ENCODE measurements around the gene SLC35B2.

The SLC35B2 gene

DNA sequence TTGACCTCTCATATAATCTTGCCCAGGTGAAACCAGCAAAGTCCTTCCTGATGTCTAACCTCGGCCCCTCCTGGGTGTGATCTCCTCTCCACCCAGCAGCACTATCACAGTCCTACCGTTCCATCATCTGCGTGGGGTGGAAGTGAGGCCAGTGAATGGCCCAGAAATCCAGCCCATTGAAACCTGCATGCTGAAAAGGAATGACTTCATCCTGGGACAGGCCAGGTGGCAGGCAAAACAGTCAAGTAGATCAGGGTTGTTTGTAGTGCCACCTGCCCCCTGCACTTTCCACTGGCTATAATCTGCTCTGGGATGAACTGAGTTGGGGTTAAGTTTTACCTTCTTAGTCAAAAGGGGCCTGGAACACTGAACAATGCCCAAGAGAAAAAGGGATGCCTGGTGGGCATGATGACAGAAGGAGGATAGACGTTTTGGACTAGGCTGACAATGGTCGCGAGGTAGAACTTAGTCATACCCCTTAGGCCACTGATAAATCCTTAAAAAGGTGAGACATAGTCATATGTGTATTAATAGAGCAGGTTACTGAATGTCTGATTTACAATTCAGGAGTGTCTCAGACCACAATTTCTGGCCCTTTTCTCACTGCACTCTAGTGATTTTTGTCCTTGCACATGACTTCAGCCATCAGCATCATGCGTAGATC, 18.5 kb downstream of the SLC35B2 start:
- in situ Hi-C loops (cut with HindIII; ENCODE audit: low sequenced_read_pairs): loop anchor here (25.0 kb wide), 1 partner anchor 127 kb away; no protein-coding TSS in a partner anchor

DNA sequence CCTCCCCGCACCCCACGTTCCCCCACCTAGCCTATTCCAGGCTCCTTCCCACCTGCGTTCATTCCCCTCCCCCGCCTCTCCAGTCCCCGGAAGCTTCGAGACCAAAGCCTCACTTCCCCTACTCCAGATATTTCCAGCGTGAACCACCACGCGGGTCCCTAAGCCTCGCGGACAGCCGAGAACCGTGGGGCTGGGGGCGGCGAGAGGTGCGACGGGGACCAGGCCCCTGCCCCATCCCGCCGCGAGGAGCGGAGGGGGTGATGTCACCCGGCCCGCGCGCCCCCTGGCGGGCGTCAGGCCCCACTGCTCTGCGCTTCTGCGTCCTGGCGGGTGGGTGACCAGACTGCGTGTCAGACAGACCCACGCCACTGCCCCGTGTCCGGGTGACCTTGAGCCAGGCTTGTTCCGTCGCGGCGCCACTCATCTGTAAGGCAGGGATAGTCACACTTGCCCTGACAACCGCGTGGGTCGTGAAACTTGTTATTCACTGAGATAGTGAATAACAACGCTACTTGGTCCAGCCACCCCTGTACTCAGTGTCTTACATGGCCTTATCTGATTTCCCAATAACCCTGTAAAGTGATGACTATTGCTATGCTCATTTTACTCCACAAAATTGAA, 19.4 kb downstream of the SLC35B2 start:
- in situ Hi-C loops (cut with HindIII; ENCODE audit: low sequenced_read_pairs): loop anchor here (25.0 kb wide), 1 partner anchor 126 kb away; no protein-coding TSS in a partner anchor

GRCh38 chr6:44237021-44237812, 20.1 kb downstream of the SLC35B2 start:
- in situ Hi-C loops (cut with HindIII; ENCODE audit: low sequenced_read_pairs): loop anchor here (25.0 kb wide), 1 partner anchor 125 kb away; no protein-coding TSS in a partner anchor

DNA sequence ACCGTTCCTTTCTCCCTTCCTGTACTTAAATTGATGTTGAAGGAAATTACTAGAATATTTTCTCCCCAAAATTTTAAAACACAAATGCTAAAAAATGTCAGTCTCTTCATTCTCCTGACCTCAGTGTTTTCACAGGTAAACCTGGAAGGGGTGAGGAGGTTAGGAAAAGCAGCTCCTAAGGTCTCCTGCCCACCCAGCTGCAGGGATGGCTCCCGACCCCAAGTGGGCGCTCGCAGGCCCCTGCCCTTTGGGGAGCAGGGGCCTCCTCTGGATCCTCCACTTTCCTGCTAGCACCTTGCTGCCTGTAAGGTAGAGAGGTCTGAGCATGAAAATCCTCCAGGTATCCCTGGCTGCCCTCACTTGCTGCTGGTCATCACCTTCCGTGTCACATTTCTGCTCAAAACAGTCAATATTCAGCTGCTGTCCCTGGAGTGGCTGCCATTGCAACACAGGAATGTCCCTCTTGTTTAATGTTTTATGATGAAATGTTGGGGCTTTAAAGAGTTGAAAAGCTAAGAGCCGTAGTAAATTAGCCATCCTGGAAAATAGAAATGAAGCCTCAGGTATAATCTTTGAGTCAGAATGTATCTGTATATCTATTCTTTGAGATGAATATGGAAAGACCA, 21.3 kb downstream of the SLC35B2 start:
- in situ Hi-C loops (cut with HindIII; ENCODE audit: low sequenced_read_pairs): loop anchor here (25.0 kb wide), 1 partner anchor 124 kb away; no protein-coding TSS in a partner anchor

DNA sequence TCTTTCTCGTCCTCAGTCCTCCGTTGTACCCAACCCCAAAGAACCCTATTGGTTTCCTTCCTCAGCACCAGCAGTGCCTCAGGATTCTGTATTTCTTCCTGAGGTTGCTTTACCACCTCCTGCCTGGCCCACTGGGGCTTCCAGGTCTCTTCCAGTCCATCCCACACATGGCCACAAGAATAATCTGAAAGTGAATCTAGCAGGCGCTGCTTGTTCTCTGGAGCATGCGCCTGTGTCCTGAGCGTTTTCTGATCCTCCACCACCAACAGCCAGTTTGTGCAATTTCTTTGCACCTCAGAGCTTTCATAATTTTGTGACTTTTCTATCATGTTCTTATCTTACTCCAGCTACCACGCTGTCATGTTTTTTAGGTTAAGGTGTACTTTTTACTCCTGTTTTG, 22.1 kb downstream of the SLC35B2 start:
- in situ Hi-C loops (cut with HindIII; ENCODE audit: low sequenced_read_pairs): loop anchor here (25.0 kb wide), 1 partner anchor 123 kb away; no protein-coding TSS in a partner anchor

GRCh38 chr6:44234101-44235025, 23.0 kb downstream of the SLC35B2 start:
- in situ Hi-C loops (cut with HindIII; ENCODE audit: low sequenced_read_pairs): loop anchor here (25.0 kb wide), 1 partner anchor 122 kb away; no protein-coding TSS in a partner anchor

- in situ Hi-C loops (cut with HindIII; ENCODE audit: low sequenced_read_pairs): loop anchor here (25.0 kb wide), 1 partner anchor 121 kb away; no protein-coding TSS in a partner anchor
Observed at GRCh38 chr6:44233567-44234100, 23.7 kb downstream of the SLC35B2 start.

DNA sequence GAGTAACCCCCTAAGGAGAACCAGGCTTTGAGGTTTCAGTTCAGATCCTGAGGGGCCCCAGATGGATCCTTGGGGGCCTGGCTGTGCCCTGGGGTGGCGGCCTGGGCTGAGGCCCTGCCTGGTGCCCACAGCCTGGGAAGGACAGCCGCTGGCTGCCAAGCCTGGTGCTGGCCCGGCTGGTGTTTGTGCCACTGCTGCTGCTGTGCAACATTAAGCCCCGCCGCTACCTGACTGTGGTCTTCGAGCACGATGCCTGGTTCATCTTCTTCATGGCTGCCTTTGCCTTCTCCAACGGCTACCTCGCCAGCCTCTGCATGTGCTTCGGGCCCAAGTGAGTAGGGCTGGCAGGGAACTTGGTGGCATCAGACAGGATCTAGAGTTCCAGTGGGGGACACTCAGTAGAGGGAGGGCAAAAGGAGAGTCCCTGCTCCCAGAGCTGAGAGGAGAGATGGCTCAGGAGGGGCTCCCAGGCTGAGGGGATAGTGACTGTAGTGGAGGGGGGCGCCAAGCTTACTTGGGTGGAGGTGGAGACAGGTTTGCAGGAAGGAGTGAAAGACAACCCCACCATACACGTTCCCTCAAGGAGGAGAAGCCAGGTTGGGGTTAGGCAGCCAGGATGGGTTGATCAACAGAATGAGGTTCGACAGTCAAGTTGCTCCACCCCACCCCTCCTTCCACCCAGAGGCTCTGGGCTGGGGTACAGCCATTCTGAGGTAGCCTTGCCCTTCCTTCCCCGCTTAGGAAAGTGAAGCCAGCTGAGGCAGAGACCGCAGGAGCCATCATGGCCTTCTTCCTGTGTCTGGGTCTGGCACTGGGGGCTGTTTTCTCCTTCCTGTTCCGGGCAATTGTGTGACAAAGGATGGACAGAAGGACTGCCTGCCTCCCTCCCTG, 24.4 kb downstream of the SLC35B2 start:
- in situ Hi-C loops (cut with HindIII; ENCODE audit: low sequenced_read_pairs): loop anchor here (25.0 kb wide), 1 partner anchor 121 kb away; no protein-coding TSS in a partner anchor

- in situ Hi-C loops (cut with HindIII; ENCODE audit: low sequenced_read_pairs): loop anchor here (25.0 kb wide), 1 partner anchor 119 kb away; no protein-coding TSS in a partner anchor
Observed at GRCh38 chr6:44231426-44231825, 25.9 kb downstream of the SLC35B2 start.

DNA sequence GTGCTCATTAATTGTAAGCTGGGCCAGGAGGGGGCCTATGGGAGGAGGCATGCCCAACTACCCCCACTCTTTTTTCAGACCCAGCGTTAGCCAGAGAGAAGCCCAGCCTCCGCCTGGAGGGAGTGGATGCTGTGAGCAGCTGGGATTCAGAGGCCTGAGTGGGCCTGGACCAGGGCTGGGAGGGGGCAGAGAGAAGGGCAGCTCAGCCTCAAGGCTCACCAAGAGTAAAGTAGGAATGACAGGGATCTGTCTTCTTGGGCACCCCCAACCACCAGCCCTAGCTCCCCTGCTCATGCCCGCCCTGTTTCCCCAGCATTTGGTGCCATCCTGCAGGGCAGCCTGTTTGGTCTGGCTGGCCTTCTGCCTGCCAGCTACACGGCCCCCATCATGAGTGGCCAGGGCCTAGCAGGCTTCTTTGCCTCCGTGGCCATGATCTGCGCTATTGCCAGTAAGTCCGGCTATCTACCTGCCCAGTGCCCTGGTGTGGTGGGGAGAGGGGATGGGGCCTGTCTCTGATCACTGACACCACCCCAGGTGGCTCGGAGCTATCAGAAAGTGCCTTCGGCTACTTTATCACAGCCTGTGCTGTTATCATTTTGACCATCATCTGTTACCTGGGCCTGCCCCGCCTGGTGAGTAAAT, 27.2 kb downstream of the SLC35B2 start:
- in situ Hi-C loops (cut with HindIII; ENCODE audit: low sequenced_read_pairs): loop anchor here (25.0 kb wide), 1 partner anchor 118 kb away; no protein-coding TSS in a partner anchor

GRCh38 chr6:44229376-44230033, 27.8 kb downstream of the SLC35B2 start:
- in situ Hi-C loops (cut with HindIII; ENCODE audit: low sequenced_read_pairs): loop anchor here (25.0 kb wide), 1 partner anchor 117 kb away; no protein-coding TSS in a partner anchor

- in situ Hi-C loops (cut with HindIII; ENCODE audit: low sequenced_read_pairs): loop anchor here (25.0 kb wide), 1 partner anchor 117 kb away; no protein-coding TSS in a partner anchor
Observed at GRCh38 chr6:44228836-44229235, 28.5 kb downstream of the SLC35B2 start.

GRCh38 chr6:44228433-44228832, 28.9 kb downstream of the SLC35B2 start:
- in situ Hi-C loops (cut with HindIII; ENCODE audit: low sequenced_read_pairs): loop anchor here (25.0 kb wide), 1 partner anchor 116 kb away; no protein-coding TSS in a partner anchor

GRCh38 chr6:44228031-44228430, 29.3 kb downstream of the SLC35B2 start:
- in situ Hi-C loops (cut with HindIII; ENCODE audit: low sequenced_read_pairs): loop anchor here (25.0 kb wide), 1 partner anchor 116 kb away; no protein-coding TSS in a partner anchor

DNA sequence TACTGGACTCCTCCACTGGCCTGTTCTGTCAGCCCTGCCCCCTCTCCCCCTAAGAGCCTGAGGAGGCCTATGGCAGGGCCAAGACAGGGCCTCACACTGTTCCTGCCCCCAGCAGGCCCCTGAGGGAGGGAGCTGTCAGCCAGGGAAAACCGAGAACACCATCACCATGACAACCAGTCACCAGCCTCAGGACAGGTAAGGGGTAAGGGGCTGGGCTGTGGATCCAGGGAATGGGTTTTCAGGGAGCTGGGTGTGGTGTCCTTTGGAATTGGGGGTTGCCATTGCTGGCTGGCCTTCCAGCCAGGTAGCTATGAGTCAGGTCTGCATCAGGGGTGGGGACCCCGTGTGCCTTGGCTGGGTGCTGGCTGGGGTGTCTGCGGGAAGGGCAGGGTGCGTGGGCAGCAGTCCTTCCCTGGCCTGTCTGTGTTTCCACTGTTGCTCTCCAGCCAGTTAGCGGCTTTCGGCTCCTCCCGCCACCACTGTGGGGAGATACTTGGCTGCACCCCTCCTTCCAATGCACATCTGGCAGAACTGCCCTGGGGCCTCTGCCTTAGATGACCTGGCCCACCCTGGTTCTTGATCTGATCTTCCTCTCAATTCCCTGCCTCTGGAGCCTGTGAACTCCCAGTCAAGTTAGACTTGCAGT, 30.1 kb downstream of the SLC35B2 start:
- in situ Hi-C loops (cut with HindIII; ENCODE audit: low sequenced_read_pairs): loop anchor here (25.0 kb wide), 1 partner anchor 115 kb away; no protein-coding TSS in a partner anchor

All from DLD1 (cell line).